Fibroblast of villous mesenchyme (primary cell): Measurements from ENCODE around the gene UNC5A. TPM values are rescaled to one million over a fixed set of nuclear protein-coding genes. Genes with fewer than 3 reads are reported as not detected.

Experiments
- DNase-seq: peaks from one replicate; pipeline ENCODE4 v3.0.0-alpha.2; 2010; ENCODE audit warnings: low read depth
- H3K4me3 ChIP-seq: 2 replicates; pipeline ENCODE4 v1.5.1; 2011; ENCODE audit warnings: low read depth, mild to moderate bottlenecking, low read length
- CTCF ChIP-seq: IDR thresholded peaks from 2 replicates; pipeline ENCODE4 v1.5.1; 2012; ENCODE audit warnings: low read depth, mild to moderate bottlenecking, low read length; ENCODE audit not compliant: insufficient read depth
- total RNA-seq: library from RNA; depleted of rRNA; stranded (reverse); fragments of >200 nt; gene quantifications from 2 replicates; pipeline ENCODE4 v1.2.3, GENCODE V29; 2012

UNC5A gene
- total RNA-seq, 1 donor = not detected

- no peak overlapping the region for H3K4me3 ChIP-seq
- TF ChIP-seq CTCF = no peak
- no peak for DNase-seq
These were observed 45.2 kb downstream of the UNC5A start for GRCh38 chr5:176855598-176855997.

GRCh38 chr5:176856746-176857145, 46.4 kb downstream of the UNC5A start:
- no peak for TF ChIP-seq CTCF
- H3K4me3 ChIP-seq = no peak overlapping the region
- DNase-seq = no peak

- no peak overlapping the region for H3K4me3 ChIP-seq
- TF ChIP-seq CTCF = no peak
- DNase-seq = no peak
These were observed 47.0 kb downstream of the UNC5A start for GRCh38 chr5:176857216-176857893.

GRCh38 chr5:176857894-176858273, 47.5 kb downstream of the UNC5A start:
- no peak for DNase-seq
- no peak overlapping the region for H3K4me3 ChIP-seq
- no peak for TF ChIP-seq CTCF

- DNase-seq = no peak
- H3K4me3 ChIP-seq = no peak overlapping the region
- TF ChIP-seq CTCF = no peak
These were observed 49.6 kb downstream of the UNC5A start for GRCh38 chr5:176859916-176860315.

GRCh38 chr5:176860381-176860780, 50.0 kb downstream of the UNC5A start:
- no peak for DNase-seq
- no peak overlapping the region for H3K4me3 ChIP-seq
- TF ChIP-seq CTCF = no peak

- DNase-seq = no peak
These were observed 50.9 kb downstream of the UNC5A start for GRCh38 chr5:176861276-176861675.

More at GRCh38 chr5:176861276-176861675, 50.9 kb downstream of the UNC5A start:
- H3K4me3 ChIP-seq = no peak overlapping the region
- TF ChIP-seq CTCF = no peak
